Activated B cell treated with CpG ODN at 0.5 μM for 24 hours (primary cell): Measurements from ENCODE around the gene PWWP2B. TPM values are rescaled to one million over a fixed set of nuclear protein-coding genes. Genes with fewer than 3 reads are reported as not detected.

Experiments used
- ATAC-seq: fragments of 200-7000 bp; cut with Tn5 transposase; one replicate; pipeline ENCODE4 v1.10.0; 2021; ENCODE audit warnings: low read depth, mild to moderate bottlenecking, moderate library complexity
- CTCF ChIA-PET: fragments of 350-600 bp; sonication (Branson Sonifier 250); formaldehyde crosslinking; loops from one replicate; lab custom pipeline; 2021; ENCODE audit warnings: antibody characterized with exemption; lab: Charles Lee
- POLR2A ChIA-PET: fragments of 350-600 bp; sonication (Branson Sonifier 250); formaldehyde crosslinking; loops from one replicate; lab custom pipeline; 2021; ENCODE audit warnings: antibody characterized with exemption; lab: Charles Lee
- DNase-seq: peaks from one replicate; pipeline ENCODE4 v3.0.0; 2022
- H3K27ac Mint-ChIP-seq: one replicate; pipeline ENCODE4 v1.8.0; 2020; ENCODE audit warnings: mixed read lengths
- H3K27me3 Mint-ChIP-seq: one replicate; pipeline ENCODE4 v1.8.0; 2021; ENCODE audit warnings: mixed read lengths
- H3K36me3 Mint-ChIP-seq: one replicate; pipeline ENCODE4 v1.8.0; 2021; ENCODE audit warnings: low read depth, mixed read lengths
- H3K4me1 Mint-ChIP-seq: one replicate; pipeline ENCODE4 v1.8.0; 2021; ENCODE audit warnings: mixed read lengths
- H3K4me3 Mint-ChIP-seq: one replicate; pipeline ENCODE4 v1.8.0; 2020; ENCODE audit warnings: mild to moderate bottlenecking, mixed read lengths
- H3K9me3 Mint-ChIP-seq: one replicate; pipeline ENCODE4 v1.8.0; 2020; ENCODE audit warnings: mixed read lengths
- CTCF ChIP-seq: fragments of 200-600 bp; IDR thresholded peaks from one replicate; pipeline ENCODE4 v1.8.0; 2022; ENCODE audit warnings: antibody characterized with exemption, mild to moderate bottlenecking
- intact Hi-C: fragments of 100-400 bp; cut with micrococcal nuclease; formaldehyde crosslinking; loops from one replicate; pipeline ENCODE4 v1.15.1; 2024
- total RNA-seq: library from RNA; stranded (reverse); gene quantifications from 2 replicates; pipeline ENCODE4 v1.2.3, GENCODE V29; 2022

Gene PWWP2B
- total RNA-seq, 1 donor from 2014 or later: 13.4 TPM

GRCh38 chr10:132454296-132455198 lies 57.5 kb downstream of the PWWP2B start:
- H3K4me1 Mint-ChIP-seq: peaks cover 23% of the 10 kb centered on the region
- no peaks in the 10 kb centered on the region for H3K27me3 Mint-ChIP-seq
- peak overlapping the region; percentile 50 for H3K27ac Mint-ChIP-seq
- POLR2A ChIA-PET: no interaction called here
- TF ChIP-seq CTCF: no peak
- H3K4me3 Mint-ChIP-seq: no peak overlapping the region
- CTCF ChIA-PET: interaction anchor here (0.6 to 1.6 kb wide), 5 partner anchors 67 to 228 kb away, joined by 3 to 5 read pairs (median 3); no protein-coding TSS in a partner anchor
- intact Hi-C loops: loop anchor here (5.0 kb wide), 1 partner anchor 432 kb away; no protein-coding TSS in a partner anchor
- no peak for DNase-seq
- ATAC-seq: no peak
- no peaks in the 10 kb centered on the region for H3K9me3 Mint-ChIP-seq
- H3K36me3 Mint-ChIP-seq: no peaks in the 10 kb centered on the region

GRCh38 chr10:132455441-132455971 lies 58.5 kb downstream of the PWWP2B start:
- intact Hi-C loops: no loop called here
- no peaks in the 10 kb centered on the region for H3K9me3 Mint-ChIP-seq
- no peaks in the 10 kb centered on the region for H3K36me3 Mint-ChIP-seq
- CTCF ChIA-PET: interaction anchor here (1.0 to 1.6 kb wide), 2 partner anchors 183 to 229 kb away, joined by 3 to 5 read pairs; no protein-coding TSS in a partner anchor
- POLR2A ChIA-PET: no interaction called here
- no peaks in the 10 kb centered on the region for H3K27me3 Mint-ChIP-seq
- peaks cover 21% of the 10 kb centered on the region for H3K4me1 Mint-ChIP-seq
- H3K4me3 Mint-ChIP-seq: no peak overlapping the region
- DNase-seq (no peak), ATAC-seq (no peak)
- peak overlapping the region; percentile 50 for H3K27ac Mint-ChIP-seq
- TF ChIP-seq CTCF: no peak

- intact Hi-C loops: no loop called here
- DNase-seq (no peak), ATAC-seq (no peak)
- ChIA-PET POLR2A (no interaction called here), CTCF (interaction anchor here (0.8 to 1.6 kb wide), 2 partner anchors 180 to 182 kb away, joined by 3 to 5 read pairs; no protein-coding TSS in a partner anchor)
- H3K27me3 Mint-ChIP-seq: no peaks in the 10 kb centered on the region
- no peak overlapping the region for H3K4me3 Mint-ChIP-seq
- H3K9me3 Mint-ChIP-seq: no peaks in the 10 kb centered on the region
- H3K4me1 Mint-ChIP-seq: peaks cover 18% of the 10 kb centered on the region
- no peak overlapping the region for H3K27ac Mint-ChIP-seq
- TF ChIP-seq CTCF: no peak
- H3K36me3 Mint-ChIP-seq: no peaks in the 10 kb centered on the region
These were observed 59.2 kb downstream of the PWWP2B start for GRCh38 chr10:132455986-132456847.

GRCh38 chr10:132456881-132457280 lies 59.9 kb downstream of the PWWP2B start:
- no peaks in the 10 kb centered on the region for H3K36me3 Mint-ChIP-seq
- ATAC-seq: no peak
- no peak overlapping the region for H3K4me3 Mint-ChIP-seq
- no peaks in the 10 kb centered on the region for H3K9me3 Mint-ChIP-seq
- no peak for DNase-seq
- CTCF ChIA-PET: interaction anchor here (0.8 kb wide), 1 partner anchor 179 kb away, joined by 3 read pairs; no protein-coding TSS in a partner anchor
- no peaks in the 10 kb centered on the region for H3K27me3 Mint-ChIP-seq
- H3K27ac Mint-ChIP-seq: no peak overlapping the region
- no peak for TF ChIP-seq CTCF
- peaks cover 14% of the 10 kb centered on the region for H3K4me1 Mint-ChIP-seq
- POLR2A ChIA-PET: no interaction called here
- intact Hi-C loops: no loop called here
